ENCODE results near the gene NT5M.

Gene NT5M

GRCh38 chr17:17366941-17367875 lies 64.0 kb downstream of the NT5M start:
- Histone ChIP-seq H3K4me3 (ENCODE audit: low read length) (no peak overlapping the region), H3K27me3 (ENCODE audit: insufficient read depth, low read length) (no peaks in the 10 kb centered on the region; the same call in 1 of the 2 replicates), H3K36me3 (ENCODE audit: insufficient read depth, low read length) (no peaks in the 10 kb centered on the region), H3K27ac (ENCODE audit: low read depth, low read length) (no peak overlapping the region), H3K9ac (ENCODE audit: low read depth, low read length) (no peak overlapping the region), H3K9me3 (ENCODE audit: insufficient read depth, low read depth, low read length) (no peaks in the 10 kb centered on the region), H3K4me1 (ENCODE audit: insufficient read depth, low read length) (peaks cover 5% of the 10 kb centered on the region; the same call in 1 of the 2 replicates)
- WGBS: 89% methylated on average over 22 of the region's 23 CpGs

- H3K4me1 ChIP-seq (ENCODE audit: insufficient read depth, low read length): peaks cover 5% of the 10 kb centered on the region; the same call in 1 of the 2 replicates
- no peaks in the 10 kb centered on the region for H3K36me3 ChIP-seq (ENCODE audit: insufficient read depth, low read length)
- H3K27me3 ChIP-seq (ENCODE audit: insufficient read depth, low read length): no peaks in the 10 kb centered on the region; the same call in 1 of the 2 replicates
- no peaks in the 10 kb centered on the region for H3K9me3 ChIP-seq (ENCODE audit: insufficient read depth, low read depth, low read length)
- H3K4me3 ChIP-seq (ENCODE audit: low read length): no peak overlapping the region
- H3K9ac ChIP-seq (ENCODE audit: low read depth, low read length): no peak overlapping the region
- WGBS: 93% methylated on average over 5 of the region's 5 CpGs
- no peak overlapping the region for H3K27ac ChIP-seq (ENCODE audit: low read depth, low read length)
These were observed 64.8 kb downstream of the NT5M start for GRCh38 chr17:17367931-17368330.

- no peaks in the 10 kb centered on the region; the same call in 1 of the 2 replicates for H3K27me3 ChIP-seq (ENCODE audit: insufficient read depth, low read length)
- no peak overlapping the region for H3K27ac ChIP-seq (ENCODE audit: low read depth, low read length)
- H3K9me3 ChIP-seq (ENCODE audit: insufficient read depth, low read depth, low read length): no peaks in the 10 kb centered on the region
- no peaks in the 10 kb centered on the region for H3K4me1 ChIP-seq (ENCODE audit: insufficient read depth, low read length)
- no peak overlapping the region for H3K9ac ChIP-seq (ENCODE audit: low read depth, low read length)
- no peaks in the 10 kb centered on the region for H3K36me3 ChIP-seq (ENCODE audit: insufficient read depth, low read length)
- 93% methylated on average over 6 of the region's 6 CpGs for WGBS
- H3K4me3 ChIP-seq (ENCODE audit: low read length): no peak overlapping the region
These were observed 67.5 kb downstream of the NT5M start for GRCh38 chr17:17370711-17371110.

- 90% methylated on average over 11 of the region's 11 CpGs for WGBS
- Histone ChIP-seq H3K9ac (ENCODE audit: low read depth, low read length) (no peak overlapping the region), H3K27ac (ENCODE audit: low read depth, low read length) (no peak overlapping the region), H3K9me3 (ENCODE audit: insufficient read depth, low read depth, low read length) (no peaks in the 10 kb centered on the region), H3K4me1 (ENCODE audit: insufficient read depth, low read length) (no peaks in the 10 kb centered on the region), H3K4me3 (ENCODE audit: low read length) (no peak overlapping the region), H3K36me3 (ENCODE audit: insufficient read depth, low read length) (no peaks in the 10 kb centered on the region), H3K27me3 (ENCODE audit: insufficient read depth, low read length) (no peaks in the 10 kb centered on the region)
These were observed 69.8 kb downstream of the NT5M start for GRCh38 chr17:17372856-17373520.

- 94% methylated on average over 6 of the region's 6 CpGs for WGBS
- H3K4me1 ChIP-seq (ENCODE audit: insufficient read depth, low read length): no peaks in the 10 kb centered on the region
- no peaks in the 10 kb centered on the region for H3K27me3 ChIP-seq (ENCODE audit: insufficient read depth, low read length)
- H3K36me3 ChIP-seq (ENCODE audit: insufficient read depth, low read length): no peaks in the 10 kb centered on the region
- H3K27ac ChIP-seq (ENCODE audit: low read depth, low read length): no peak overlapping the region
- no peaks in the 10 kb centered on the region for H3K9me3 ChIP-seq (ENCODE audit: insufficient read depth, low read depth, low read length)
- H3K9ac ChIP-seq (ENCODE audit: low read depth, low read length): no peak overlapping the region
- H3K4me3 ChIP-seq (ENCODE audit: low read length): no peak overlapping the region
These were observed 72.7 kb downstream of the NT5M start for GRCh38 chr17:17375841-17376240.

- Histone ChIP-seq H3K9me3 (ENCODE audit: insufficient read depth, low read depth, low read length) (no peaks in the 10 kb centered on the region), H3K4me1 (ENCODE audit: insufficient read depth, low read length) (no peaks in the 10 kb centered on the region), H3K27ac (ENCODE audit: low read depth, low read length) (no peak overlapping the region), H3K9ac (ENCODE audit: low read depth, low read length) (no peak overlapping the region), H3K36me3 (ENCODE audit: insufficient read depth, low read length) (no peaks in the 10 kb centered on the region), H3K4me3 (ENCODE audit: low read length) (no peak overlapping the region), H3K27me3 (ENCODE audit: insufficient read depth, low read length) (no peaks in the 10 kb centered on the region)
- 92% methylated on average over 5 of the region's 5 CpGs for WGBS
These were observed 73.2 kb downstream of the NT5M start for GRCh38 chr17:17376362-17376761.

- H3K4me1 ChIP-seq (ENCODE audit: insufficient read depth, low read length): 0 out of 2 replicates have a peak, but pooled peaks cover 2% of the 10 kb centered on the region
- WGBS: 94% methylated on average over 23 of the region's 23 CpGs
These were observed 74.1 kb downstream of the NT5M start for GRCh38 chr17:17377071-17377967.

GRCh38 chr17:17379197-17379991 lies 76.2 kb downstream of the NT5M start:
- Histone ChIP-seq H3K27me3 (ENCODE audit: insufficient read depth, low read length) (no peaks in the 10 kb centered on the region), H3K4me3 (ENCODE audit: low read length) (no peak overlapping the region), H3K9me3 (ENCODE audit: insufficient read depth, low read depth, low read length) (no peaks in the 10 kb centered on the region), H3K27ac (ENCODE audit: low read depth, low read length) (no peak overlapping the region), H3K36me3 (ENCODE audit: insufficient read depth, low read length) (no peaks in the 10 kb centered on the region), H3K9ac (ENCODE audit: low read depth, low read length) (no peak overlapping the region), H3K4me1 (ENCODE audit: insufficient read depth, low read length) (0 out of 2 replicates have a peak, but pooled peaks cover 2% of the 10 kb centered on the region)
- WGBS: 92% methylated on average over 10 of the region's 12 CpGs

More at GRCh38 chr17:17377071-17377967, 74.1 kb downstream of the NT5M start:
- Histone ChIP-seq H3K27me3 (ENCODE audit: insufficient read depth, low read length) (no peaks in the 10 kb centered on the region), H3K9ac (ENCODE audit: low read depth, low read length) (no peak overlapping the region), H3K36me3 (ENCODE audit: insufficient read depth, low read length) (no peaks in the 10 kb centered on the region), H3K9me3 (ENCODE audit: insufficient read depth, low read depth, low read length) (no peaks in the 10 kb centered on the region), H3K4me3 (ENCODE audit: low read length) (no peak overlapping the region), H3K27ac (ENCODE audit: low read depth, low read length) (no peak overlapping the region)

- Histone ChIP-seq H3K27me3 (ENCODE audit: insufficient read depth, low read length) (no peaks in the 10 kb centered on the region), H3K9ac (ENCODE audit: low read depth, low read length) (no peak overlapping the region), H3K4me1 (ENCODE audit: insufficient read depth, low read length) (0 out of 2 replicates have a peak, but pooled peaks cover 2% of the 10 kb centered on the region), H3K36me3 (ENCODE audit: insufficient read depth, low read length) (no peaks in the 10 kb centered on the region), H3K27ac (ENCODE audit: low read depth, low read length) (no peak overlapping the region), H3K9me3 (ENCODE audit: insufficient read depth, low read depth, low read length) (no peaks in the 10 kb centered on the region), H3K4me3 (ENCODE audit: low read length) (no peak overlapping the region)
- WGBS: 86% methylated on average over 15 of the region's 18 CpGs
These were observed 77.2 kb downstream of the NT5M start for GRCh38 chr17:17380145-17380925.
